ENCODE measurements around the gene DLGAP5. TPM values are rescaled to one million over a fixed set of nuclear protein-coding genes. Genes with fewer than 3 reads are reported as not detected.
A peak's percentile ranks its signal among the peaks of the same experiment; 100 is the strongest.

The DLGAP5 gene
- total and polyA plus RNA-seq, 2 of the 13 experiments (the other 11 are each of a cell fraction or from before 2014, with no cell fraction given), result 7.7 to 55.8 TPM

DNA sequence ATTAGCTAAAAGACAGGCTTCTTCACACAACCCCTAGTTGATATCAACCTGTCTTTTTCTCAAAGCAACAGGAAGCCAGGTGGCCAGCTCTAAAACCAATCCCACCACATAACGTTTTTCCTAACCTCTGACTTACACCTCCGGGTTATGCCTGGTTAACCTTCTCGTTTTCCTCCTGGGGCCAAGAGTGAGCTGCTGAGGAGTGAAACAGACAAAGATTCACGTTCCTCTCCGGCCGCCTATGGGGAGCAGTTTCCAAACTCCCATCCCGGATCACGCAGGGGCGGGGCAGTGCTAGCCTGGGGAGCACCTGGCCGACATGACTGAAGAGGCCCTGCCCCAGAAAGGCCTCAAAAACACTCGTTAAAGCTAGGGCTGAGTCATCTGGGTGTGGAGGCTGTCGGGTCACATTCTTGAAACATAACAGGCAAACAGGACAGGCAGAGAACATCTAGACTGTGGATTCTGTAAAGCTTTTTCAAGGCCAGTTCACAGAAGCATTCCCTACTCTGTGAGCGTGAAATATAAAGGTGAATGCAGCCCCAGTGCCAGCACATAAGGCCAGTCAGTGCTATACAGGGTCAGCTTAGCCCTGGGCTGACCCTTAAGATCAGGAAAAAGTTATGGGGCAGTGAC lies 88.3 kb downstream of the DLGAP5 start (continued):
- TF ChIP-seq, protein P1, sequence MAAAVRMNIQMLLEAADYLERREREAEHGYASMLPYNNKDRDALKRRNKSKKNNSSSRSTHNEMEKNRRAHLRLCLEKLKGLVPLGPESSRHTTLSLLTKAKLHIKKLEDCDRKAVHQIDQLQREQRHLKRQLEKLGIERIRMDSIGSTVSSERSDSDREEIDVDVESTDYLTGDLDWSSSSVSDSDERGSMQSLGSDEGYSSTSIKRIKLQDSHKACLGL (CRISPR knock-in tag; IDR thresholded peaks at IDR 0.05), result no peak
- TF ChIP-seq, protein P2, sequence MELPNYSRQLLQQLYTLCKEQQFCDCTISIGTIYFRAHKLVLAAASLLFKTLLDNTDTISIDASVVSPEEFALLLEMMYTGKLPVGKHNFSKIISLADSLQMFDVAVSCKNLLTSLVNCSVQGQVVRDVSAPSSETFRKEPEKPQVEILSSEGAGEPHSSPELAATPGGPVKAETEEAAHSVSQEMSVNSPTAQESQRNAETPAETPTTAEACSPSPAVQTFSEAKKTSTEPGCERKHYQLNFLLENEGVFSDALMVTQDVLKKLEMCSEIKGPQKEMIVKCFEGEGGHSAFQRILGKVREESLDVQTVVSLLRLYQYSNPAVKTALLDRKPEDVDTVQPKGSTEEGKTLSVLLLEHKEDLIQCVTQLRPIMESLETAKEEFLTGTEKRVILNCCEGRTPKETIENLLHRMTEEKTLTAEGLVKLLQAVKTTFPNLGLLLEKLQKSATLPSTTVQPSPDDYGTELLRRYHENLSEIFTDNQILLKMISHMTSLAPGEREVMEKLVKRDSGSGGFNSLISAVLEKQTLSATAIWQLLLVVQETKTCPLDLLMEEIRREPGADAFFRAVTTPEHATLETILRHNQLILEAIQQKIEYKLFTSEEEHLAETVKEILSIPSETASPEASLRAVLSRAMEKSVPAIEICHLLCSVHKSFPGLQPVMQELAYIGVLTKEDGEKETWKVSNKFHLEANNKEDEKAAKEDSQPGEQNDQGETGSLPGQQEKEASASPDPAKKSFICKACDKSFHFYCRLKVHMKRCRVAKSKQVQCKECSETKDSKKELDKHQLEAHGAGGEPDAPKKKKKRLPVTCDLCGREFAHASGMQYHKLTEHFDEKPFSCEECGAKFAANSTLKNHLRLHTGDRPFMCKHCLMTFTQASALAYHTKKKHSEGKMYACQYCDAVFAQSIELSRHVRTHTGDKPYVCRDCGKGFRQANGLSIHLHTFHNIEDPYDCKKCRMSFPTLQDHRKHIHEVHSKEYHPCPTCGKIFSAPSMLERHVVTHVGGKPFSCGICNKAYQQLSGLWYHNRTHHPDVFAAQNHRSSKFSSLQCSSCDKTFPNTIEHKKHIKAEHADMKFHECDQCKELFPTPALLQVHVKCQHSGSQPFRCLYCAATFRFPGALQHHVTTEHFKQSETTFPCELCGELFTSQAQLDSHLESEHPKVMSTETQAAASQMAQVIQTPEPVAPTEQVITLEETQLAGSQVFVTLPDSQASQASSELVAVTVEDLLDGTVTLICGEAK (IDR thresholded peaks at IDR 0.05), result no peak
- TF ChIP-seq, protein P2 (CRISPR knock-in tag; IDR thresholded peaks at IDR 0.05), result peak; percentile 67
- no peak for TF ChIP-seq KLF15 (CRISPR knock-in tag; IDR thresholded peaks at IDR 0.05; ENCODE audit: borderline replicate concordance)
- no peak for TF ChIP-seq CCAR2 (optimal IDR thresholded peaks at IDR 0.05; ENCODE audit: low read depth, low read length)
- no peak for TF ChIP-seq KLF9 (CRISPR knock-in tag; IDR thresholded peaks at IDR 0.05; ENCODE audit: low read depth)
- peak; percentile 61 for TF ChIP-seq GABPB1 (CRISPR knock-in tag; IDR thresholded peaks at IDR 0.05)
- TF ChIP-seq ZNF879 (CRISPR knock-in tag; IDR thresholded peaks at IDR 0.05), result no peak
- TF ChIP-seq, protein P3, sequence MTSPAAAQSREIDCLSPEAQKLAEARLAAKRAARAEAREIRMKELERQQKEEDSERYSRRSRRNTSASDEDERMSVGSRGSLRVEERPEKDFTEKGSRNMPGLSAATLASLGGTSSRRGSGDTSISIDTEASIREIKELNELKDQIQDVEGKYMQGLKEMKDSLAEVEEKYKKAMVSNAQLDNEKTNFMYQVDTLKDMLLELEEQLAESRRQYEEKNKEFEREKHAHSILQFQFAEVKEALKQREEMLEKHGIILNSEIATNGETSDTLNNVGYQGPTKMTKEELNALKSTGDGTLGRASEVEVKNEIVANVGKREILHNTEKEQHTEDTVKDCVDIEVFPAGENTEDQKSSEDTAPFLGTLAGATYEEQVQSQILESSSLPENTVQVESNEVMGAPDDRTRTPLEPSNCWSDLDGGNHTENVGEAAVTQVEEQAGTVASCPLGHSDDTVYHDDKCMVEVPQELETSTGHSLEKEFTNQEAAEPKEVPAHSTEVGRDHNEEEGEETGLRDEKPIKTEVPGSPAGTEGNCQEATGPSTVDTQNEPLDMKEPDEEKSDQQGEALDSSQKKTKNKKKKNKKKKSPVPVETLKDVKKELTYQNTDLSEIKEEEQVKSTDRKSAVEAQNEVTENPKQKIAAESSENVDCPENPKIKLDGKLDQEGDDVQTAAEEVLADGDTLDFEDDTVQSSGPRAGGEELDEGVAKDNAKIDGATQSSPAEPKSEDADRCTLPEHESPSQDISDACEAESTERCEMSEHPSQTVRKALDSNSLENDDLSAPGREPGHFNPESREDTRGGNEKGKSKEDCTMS (CRISPR knock-in tag; conservative IDR thresholded peaks at IDR 0.05), result no peak; the same call in 1 of the 2 replicates
- TF ChIP-seq ZSCAN30 (CRISPR knock-in tag; IDR thresholded peaks at IDR 0.05), result no peak
- TF ChIP-seq, protein P4, sequence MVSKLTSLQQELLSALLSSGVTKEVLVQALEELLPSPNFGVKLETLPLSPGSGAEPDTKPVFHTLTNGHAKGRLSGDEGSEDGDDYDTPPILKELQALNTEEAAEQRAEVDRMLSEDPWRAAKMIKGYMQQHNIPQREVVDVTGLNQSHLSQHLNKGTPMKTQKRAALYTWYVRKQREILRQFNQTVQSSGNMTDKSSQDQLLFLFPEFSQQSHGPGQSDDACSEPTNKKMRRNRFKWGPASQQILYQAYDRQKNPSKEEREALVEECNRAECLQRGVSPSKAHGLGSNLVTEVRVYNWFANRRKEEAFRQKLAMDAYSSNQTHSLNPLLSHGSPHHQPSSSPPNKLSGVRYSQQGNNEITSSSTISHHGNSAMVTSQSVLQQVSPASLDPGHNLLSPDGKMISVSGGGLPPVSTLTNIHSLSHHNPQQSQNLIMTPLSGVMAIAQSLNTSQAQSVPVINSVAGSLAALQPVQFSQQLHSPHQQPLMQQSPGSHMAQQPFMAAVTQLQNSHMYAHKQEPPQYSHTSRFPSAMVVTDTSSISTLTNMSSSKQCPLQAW (CRISPR knock-in tag; IDR thresholded peaks at IDR 0.05), result peak; percentile 81; the same call in 1 of the 2 replicates
- TF ChIP-seq, protein P5, sequence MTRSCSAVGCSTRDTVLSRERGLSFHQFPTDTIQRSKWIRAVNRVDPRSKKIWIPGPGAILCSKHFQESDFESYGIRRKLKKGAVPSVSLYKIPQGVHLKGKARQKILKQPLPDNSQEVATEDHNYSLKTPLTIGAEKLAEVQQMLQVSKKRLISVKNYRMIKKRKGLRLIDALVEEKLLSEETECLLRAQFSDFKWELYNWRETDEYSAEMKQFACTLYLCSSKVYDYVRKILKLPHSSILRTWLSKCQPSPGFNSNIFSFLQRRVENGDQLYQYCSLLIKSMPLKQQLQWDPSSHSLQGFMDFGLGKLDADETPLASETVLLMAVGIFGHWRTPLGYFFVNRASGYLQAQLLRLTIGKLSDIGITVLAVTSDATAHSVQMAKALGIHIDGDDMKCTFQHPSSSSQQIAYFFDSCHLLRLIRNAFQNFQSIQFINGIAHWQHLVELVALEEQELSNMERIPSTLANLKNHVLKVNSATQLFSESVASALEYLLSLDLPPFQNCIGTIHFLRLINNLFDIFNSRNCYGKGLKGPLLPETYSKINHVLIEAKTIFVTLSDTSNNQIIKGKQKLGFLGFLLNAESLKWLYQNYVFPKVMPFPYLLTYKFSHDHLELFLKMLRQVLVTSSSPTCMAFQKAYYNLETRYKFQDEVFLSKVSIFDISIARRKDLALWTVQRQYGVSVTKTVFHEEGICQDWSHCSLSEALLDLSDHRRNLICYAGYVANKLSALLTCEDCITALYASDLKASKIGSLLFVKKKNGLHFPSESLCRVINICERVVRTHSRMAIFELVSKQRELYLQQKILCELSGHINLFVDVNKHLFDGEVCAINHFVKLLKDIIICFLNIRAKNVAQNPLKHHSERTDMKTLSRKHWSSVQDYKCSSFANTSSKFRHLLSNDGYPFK (CRISPR knock-in tag; IDR thresholded peaks at IDR 0.05; ENCODE audit: borderline replicate concordance), result peak; percentile 56; the same call in 1 of the 2 replicates
